Rectal smooth muscle tissue (tissue), 1 donor: Measurements from ENCODE around the gene ITPKB.

Source experiments
- H3K27ac ChIP-seq: one replicate; pipeline ENCODE4 v1.7.0; 2013; ENCODE audit warnings: low read depth, low read length, inconsistent platforms
- H3K27me3 ChIP-seq: one replicate; pipeline ENCODE4 v1.7.0; 2013; ENCODE audit warnings: low read length; ENCODE audit not compliant: control insufficient read depth, insufficient read depth
- H3K36me3 ChIP-seq: one replicate; pipeline ENCODE4 v1.7.0; 2013; ENCODE audit warnings: low read length; ENCODE audit not compliant: control insufficient read depth, insufficient read depth
- H3K4me1 ChIP-seq: one replicate; pipeline ENCODE4 v1.7.0; 2013; ENCODE audit warnings: low read length; ENCODE audit not compliant: control insufficient read depth, insufficient read depth
- H3K4me3 ChIP-seq: one replicate; pipeline ENCODE4 v1.7.0; 2013; ENCODE audit warnings: low read length
- H3K9ac ChIP-seq: one replicate; pipeline ENCODE4 v1.7.0; 2013; ENCODE audit warnings: low read length

ITPKB gene

DNA sequence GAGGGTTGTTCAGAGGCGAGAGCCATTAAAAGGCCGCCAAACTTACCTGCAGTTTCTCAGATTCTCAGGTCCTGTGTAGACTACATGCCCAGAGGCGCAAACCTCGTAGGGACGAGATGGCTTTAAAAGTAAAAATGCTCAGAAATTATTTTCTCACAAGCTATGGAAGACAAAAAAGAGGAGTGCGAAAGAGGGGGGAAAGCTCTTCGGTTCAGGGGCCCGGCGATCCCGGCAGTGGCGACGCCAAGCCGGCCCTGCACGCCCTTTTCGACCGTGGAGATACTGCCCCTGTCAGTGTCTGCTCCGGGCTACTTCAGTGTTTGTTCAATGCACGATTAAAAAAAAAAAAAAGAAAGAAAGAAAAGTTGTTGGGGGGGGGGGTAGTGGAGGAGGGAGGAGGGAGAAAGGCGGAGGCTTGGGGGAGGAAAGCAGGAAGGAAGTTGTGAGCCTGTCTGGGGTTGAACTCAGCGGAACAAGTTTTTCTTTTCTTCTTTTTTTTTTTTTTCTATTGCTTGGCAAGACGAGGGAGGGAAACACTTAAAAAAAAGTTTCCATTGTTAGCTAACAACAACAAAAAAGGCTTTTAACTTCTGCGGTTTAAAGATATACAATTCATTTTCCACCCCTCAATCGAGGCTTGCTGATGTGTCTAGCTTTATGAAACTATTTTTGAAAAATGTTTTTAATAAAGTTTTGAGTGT, at the start of gene ITPKB:
ITPKB (minus strand) TSS at position 288 of the 701 bp plus-strand sequence. CDS start 1,824 bp downstream, outside the sequence.
- Histone ChIP-seq H3K36me3 (peaks cover 7% of the 10 kb centered on the region), H3K9ac (peak within 1 kb of the TSS; percentile 97), H3K27me3 (no peaks in the 10 kb centered on the region), H3K27ac (peak within 1 kb of the TSS; percentile 96), H3K4me3 (peak within 1 kb of the TSS; percentile 96), H3K4me1 (peaks cover 19% of the 10 kb centered on the region)

DNA sequence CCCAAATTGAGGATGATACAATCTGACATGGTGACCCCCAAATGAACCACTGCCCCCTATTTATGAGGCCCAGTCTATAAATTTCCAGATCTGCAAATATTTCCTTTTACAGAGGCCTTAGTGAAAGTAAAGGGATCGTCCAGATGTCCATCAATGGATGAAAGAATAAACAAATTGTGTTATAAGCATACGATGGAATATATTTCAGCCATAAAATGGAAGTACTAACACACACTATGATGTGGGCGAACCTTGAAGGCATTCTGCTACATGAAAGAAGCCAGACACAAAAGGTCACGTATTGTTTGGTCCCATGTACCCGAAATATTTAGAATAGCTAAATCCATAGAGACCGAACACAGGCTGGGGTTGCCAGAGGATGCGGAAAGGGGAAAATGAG, 48.6 kb upstream of the ITPKB start:
- Histone ChIP-seq H3K27me3 (no peaks in the 10 kb centered on the region), H3K4me1 (peaks cover 32% of the 10 kb centered on the region), H3K36me3 (no peaks in the 10 kb centered on the region), H3K4me3 (no peak overlapping the region), H3K27ac (peak overlapping the region; percentile 75), H3K9ac (no peak overlapping the region)

DNA sequence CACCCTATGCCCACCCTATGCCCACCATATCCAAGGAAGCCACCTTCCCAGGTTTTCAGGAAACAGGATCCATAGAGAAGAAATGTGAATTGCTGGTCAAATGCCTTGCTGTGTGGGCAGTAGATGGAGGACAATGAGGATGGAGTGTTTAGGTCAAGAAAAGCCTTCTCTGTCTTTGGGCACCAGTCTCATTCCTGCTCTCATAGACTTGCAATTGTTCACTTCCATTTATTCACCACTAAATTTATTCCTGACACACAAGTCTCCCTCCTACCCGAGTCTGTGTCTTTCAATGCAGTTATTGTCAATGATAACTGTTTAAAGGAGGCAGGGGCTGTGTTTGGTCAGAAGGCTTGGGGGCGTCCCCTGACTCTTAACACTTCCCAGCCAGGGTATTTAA, 48.0 kb upstream of the ITPKB start:
- H3K27me3 ChIP-seq = no peaks in the 10 kb centered on the region
- peaks cover 32% of the 10 kb centered on the region for H3K4me1 ChIP-seq
- H3K9ac ChIP-seq = no peak overlapping the region
- H3K4me3 ChIP-seq = no peak overlapping the region
- H3K36me3 ChIP-seq = no peaks in the 10 kb centered on the region
- peak overlapping the region; percentile 75 for H3K27ac ChIP-seq

DNA sequence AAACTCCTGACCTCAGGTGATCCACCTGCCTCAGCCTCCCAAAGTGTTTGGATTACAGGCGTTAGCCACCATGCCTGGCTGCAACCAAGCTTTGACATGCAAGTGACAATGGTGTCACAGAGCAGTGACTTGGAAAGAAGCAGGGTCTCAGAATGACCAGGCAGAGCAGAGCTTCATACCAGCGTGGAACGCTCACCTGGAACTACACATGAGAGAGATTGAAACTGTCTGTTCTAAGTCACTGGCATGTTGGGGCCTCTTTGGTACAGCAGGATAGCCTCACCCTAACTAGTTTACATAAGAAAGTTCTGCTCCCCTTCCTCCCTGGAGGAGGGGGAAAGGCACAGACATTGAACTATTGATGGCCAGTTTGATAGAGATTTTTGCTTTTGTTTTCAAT, 47.5 kb upstream of the ITPKB start:
- peak overlapping the region; percentile 75 for H3K27ac ChIP-seq
- H3K4me3 ChIP-seq = no peak overlapping the region
- H3K27me3 ChIP-seq = no peaks in the 10 kb centered on the region
- H3K9ac ChIP-seq = no peak overlapping the region
- H3K4me1 ChIP-seq = peaks cover 32% of the 10 kb centered on the region
- no peaks in the 10 kb centered on the region for H3K36me3 ChIP-seq

DNA sequence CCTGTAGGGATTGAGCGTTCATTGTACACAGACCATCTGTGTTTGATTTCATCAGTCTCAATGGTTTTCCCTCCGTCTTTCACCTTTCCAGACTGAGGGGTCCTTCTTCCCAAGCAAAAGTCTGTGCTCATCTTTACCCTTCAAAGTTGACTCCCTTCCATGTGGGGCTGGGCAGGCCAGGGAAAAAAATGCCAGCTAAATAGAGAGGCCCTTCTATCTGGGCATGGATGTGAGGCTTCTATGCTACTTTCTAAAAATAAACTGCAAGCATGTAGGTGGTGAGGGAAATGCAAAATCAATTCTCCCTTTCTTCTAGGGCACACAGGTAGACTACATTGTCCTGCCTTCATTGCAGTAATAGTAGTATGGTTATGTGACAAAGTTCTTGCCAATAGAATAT, 46.7 kb upstream of the ITPKB start:
- no peaks in the 10 kb centered on the region for H3K27me3 ChIP-seq
- H3K36me3 ChIP-seq = no peaks in the 10 kb centered on the region
- no peak overlapping the region for H3K4me3 ChIP-seq
- H3K27ac ChIP-seq = peak overlapping the region; percentile 91
- H3K9ac ChIP-seq = no peak overlapping the region
- peaks cover 32% of the 10 kb centered on the region for H3K4me1 ChIP-seq

DNA sequence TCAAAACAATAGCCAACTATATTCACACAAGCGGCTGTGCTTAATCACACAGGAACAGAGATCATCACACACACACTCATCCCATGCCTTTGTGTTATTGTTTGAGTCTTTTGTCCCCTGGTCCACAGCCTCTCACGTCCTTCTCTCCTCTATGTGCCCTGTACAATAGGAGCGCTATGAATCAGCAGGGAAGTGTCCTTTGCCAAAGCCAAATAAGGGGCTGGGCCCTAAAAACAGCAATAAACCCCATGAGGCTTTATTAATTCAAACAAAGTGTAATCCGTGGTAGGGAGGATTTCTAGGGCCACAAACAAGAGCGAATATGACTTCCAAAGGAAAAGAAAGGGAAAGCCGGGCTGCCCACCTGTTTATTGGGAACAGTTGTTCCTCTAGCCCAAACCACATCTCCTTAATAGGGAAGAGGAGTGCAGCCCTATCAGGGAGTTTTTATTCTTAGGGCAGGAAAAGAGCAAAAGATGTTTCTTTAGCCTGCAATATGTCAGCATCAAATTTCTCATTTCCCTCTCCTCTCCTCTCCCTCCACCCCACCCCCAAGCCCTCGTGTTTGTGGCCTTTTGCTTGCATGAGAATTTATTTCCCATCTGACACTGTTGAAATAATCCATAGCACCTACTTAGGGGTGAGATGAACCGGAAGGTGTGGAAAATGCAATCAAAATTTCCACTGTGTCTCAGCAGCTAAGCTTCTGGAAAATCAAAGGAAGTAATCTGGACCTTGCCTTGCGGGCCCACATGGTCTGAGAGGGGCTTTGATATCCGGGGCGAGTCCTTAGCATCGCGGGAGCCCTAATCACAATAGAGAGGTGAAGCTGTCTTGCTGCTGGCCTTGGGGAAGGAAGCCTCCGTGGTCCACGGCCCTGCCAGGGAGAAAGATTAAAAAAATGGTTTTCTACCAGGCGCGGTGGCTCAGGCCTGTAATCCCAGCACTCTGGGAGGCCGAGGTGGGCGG, 45.3 kb upstream of the ITPKB start:
- Histone ChIP-seq H3K27me3 (no peaks in the 10 kb centered on the region), H3K36me3 (no peaks in the 10 kb centered on the region), H3K4me3 (no peak overlapping the region), H3K27ac (peak overlapping the region; percentile 91), H3K9ac (no peak overlapping the region), H3K4me1 (peaks cover 38% of the 10 kb centered on the region)

DNA sequence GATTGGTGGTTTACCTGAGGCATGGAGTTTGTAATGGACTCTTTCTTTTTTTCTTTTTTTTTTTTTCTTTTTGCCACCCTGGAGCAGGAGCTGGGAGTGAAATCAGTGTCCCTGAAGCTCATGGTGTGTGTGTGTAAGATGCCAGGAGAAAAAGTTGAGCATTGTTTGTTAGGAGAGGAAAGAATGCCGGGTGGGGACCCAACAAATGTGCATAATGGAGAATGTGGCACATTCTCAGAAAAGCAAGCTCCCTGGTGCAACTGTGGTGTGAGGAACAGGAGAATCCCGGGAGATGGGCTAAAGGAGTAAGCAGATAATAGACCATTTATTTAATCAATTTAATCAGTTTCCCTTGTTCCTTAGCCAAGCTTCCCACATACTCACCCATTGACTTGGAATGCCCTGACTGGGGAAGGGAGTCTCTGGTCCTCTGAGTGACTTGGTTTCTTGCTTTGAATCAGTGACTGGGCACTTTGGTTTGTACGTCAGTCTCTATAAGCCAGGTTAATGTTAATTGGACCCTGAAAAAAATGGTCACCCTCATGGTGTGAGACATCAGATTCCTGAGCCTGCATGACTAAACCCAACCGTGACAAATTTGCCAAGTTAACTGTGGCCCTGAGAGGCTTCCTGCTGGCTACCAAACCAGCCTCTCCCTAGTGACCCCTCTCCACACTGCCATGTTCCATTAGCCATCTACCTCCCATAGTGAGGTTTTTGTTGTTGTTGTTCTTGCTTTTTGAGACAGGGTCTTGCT, 43.9 kb upstream of the ITPKB start:
- no peaks in the 10 kb centered on the region for H3K36me3 ChIP-seq
- no peaks in the 10 kb centered on the region for H3K27me3 ChIP-seq
- H3K4me3 ChIP-seq = no peak overlapping the region
- H3K9ac ChIP-seq = no peak overlapping the region
- peak overlapping the region; percentile 19 for H3K27ac ChIP-seq
- peaks cover 45% of the 10 kb centered on the region for H3K4me1 ChIP-seq

DNA sequence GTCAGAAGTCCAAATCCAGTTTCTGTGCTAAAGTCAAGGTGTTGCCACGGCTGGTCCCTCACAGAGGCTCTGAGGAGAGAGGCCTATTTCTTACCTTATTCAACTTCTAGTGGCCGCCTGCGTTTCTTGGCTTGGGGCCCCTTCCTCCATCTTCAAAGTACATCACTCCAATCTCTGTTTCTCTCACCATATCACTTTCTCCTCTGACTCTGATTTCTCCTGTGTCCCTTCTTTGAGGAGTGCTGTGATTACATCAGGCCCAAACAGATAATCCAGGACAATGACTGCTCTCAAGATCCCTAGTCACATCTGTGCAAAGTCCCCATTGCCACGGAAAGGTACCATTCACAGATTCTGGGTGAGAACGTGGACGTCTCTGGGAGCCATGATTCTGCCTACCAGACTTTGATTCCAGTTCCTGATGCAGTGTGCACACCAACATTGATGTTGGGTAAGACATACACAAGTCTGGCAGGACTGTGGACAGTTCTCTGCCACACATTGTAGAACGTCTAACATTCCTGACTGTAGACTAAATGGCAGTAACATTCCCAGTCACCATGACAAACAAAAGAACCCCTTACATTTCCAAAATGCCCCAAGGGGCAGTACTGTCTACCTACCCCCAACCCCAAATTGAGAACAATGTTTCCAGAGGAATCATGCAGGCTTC, 43.0 kb upstream of the ITPKB start:
- H3K36me3 ChIP-seq = no peaks in the 10 kb centered on the region
- peak overlapping the region; percentile 21 for H3K27ac ChIP-seq
- H3K4me3 ChIP-seq = no peak overlapping the region
- peaks cover 39% of the 10 kb centered on the region for H3K4me1 ChIP-seq
- H3K9ac ChIP-seq = no peak overlapping the region
- no peaks in the 10 kb centered on the region for H3K27me3 ChIP-seq

DNA sequence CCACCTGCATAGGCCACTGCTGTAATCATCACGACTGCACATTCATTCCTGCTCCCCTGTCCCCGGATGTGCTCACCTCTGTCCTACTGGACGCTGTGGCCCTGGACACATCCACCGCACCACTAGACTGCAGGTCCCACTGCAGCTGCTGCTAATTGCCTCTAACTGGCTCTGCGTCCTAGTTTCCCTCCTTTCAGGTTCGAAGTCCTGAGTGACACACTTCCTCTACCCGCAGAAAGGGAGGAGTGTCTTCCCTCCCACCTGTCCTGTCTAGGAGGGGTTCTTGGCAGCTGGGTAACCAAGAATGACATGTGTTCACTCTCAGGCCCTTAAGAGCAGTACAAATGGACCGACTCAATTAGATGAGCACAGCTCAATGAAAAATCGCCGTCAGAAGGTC, 40.5 kb upstream of the ITPKB start:
- Histone ChIP-seq H3K4me3 (no peak overlapping the region), H3K27ac (peak overlapping the region; percentile 73), H3K9ac (no peak overlapping the region), H3K36me3 (no peaks in the 10 kb centered on the region), H3K4me1 (peaks cover 27% of the 10 kb centered on the region), H3K27me3 (no peaks in the 10 kb centered on the region)

DNA sequence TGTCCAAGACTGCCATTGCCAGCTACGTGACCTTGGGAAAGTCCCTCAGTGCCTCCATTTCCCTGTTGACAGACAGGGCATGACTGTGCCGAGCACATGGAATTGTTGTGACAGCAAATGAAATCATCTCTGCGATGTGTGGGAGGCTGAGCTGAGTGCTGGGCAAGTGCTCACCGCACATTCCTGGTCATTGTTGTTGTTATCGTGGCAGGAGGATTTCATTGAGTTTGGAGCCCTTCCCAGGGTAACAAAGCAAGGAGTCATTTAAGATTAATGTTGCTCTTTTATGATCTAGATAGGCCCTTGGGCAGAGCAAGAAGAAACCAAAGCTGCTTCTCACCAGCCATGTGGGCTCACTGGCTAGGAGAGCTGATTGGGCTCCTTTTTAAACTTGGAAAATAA, 39.6 kb upstream of the ITPKB start:
- Histone ChIP-seq H3K4me1 (peaks cover 18% of the 10 kb centered on the region), H3K4me3 (no peak overlapping the region), H3K27me3 (no peaks in the 10 kb centered on the region), H3K36me3 (no peaks in the 10 kb centered on the region), H3K27ac (peak overlapping the region; percentile 73), H3K9ac (no peak overlapping the region)

DNA sequence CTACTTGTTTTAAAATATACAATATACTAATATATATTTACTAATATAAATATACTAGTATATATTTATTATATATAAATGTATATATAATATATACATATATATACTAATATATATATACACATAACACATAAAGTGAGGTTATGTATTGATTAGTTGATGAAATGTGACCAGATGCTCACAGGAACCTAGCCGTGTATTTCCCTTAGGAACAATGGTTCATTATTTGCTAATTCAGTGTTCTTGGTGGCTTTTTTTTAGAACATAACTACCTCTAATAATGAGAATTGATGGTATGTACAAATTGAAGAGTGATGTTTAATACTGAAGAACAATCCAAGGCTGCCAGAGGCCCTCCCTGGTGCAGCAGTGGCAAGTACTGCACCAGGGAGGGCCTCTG, 37.9 kb upstream of the ITPKB start:
- peaks cover 15% of the 10 kb centered on the region for H3K4me1 ChIP-seq
- H3K36me3 ChIP-seq = no peaks in the 10 kb centered on the region
- H3K27ac ChIP-seq = no peak overlapping the region

DNA sequence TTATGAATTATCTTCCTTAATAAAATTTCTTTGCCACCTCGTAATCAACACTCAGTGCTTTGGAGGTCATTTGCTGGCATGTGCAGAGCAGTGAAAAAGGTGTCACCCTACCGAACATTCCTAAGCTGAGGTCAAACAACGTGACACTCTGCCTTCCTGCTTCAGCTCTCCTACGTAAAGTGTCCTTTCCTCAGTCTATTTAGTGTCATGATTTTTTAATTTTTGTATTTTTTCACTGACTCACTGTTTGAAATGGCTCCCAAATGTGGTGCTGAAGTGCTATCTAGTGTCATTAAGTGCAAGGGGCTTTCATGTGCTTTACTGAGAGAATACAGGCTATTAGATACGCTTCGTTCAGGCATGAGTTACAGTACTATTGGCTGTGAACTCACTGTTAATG, 37.0 kb upstream of the ITPKB start:
- H3K9ac ChIP-seq = no peak overlapping the region
- no peaks in the 10 kb centered on the region for H3K36me3 ChIP-seq
- H3K27ac ChIP-seq = no peak overlapping the region
- no peaks in the 10 kb centered on the region for H3K27me3 ChIP-seq
- H3K4me1 ChIP-seq = peaks cover 15% of the 10 kb centered on the region
- no peak overlapping the region for H3K4me3 ChIP-seq

More for the DNA sequence above, 37.9 kb upstream of the ITPKB start:
- Histone ChIP-seq H3K9ac (no peak overlapping the region), H3K4me3 (no peak overlapping the region), H3K27me3 (no peaks in the 10 kb centered on the region)
